Skeletal muscle satellite cell (primary cell): ENCODE measurements around the gene NTSR1.

Experiments
- H3K27me3 ChIP-seq: 2 replicates; pipeline ENCODE4 v1.7.0; 2013; ENCODE audit warnings: low read length; ENCODE audit not compliant: control insufficient read depth, insufficient read depth
- H3K36me3 ChIP-seq: 2 replicates; pipeline ENCODE4 v1.7.0; 2013; ENCODE audit warnings: mild to moderate bottlenecking, control low read depth, low read length; ENCODE audit not compliant: insufficient read depth
- H3K4me1 ChIP-seq: 2 replicates; pipeline ENCODE4 v1.7.0; 2013; ENCODE audit warnings: low read length; ENCODE audit not compliant: control insufficient read depth, insufficient read depth
- H3K4me2 ChIP-seq: 2 replicates; pipeline ENCODE4 v1.7.0; 2013; ENCODE audit warnings: mild to moderate bottlenecking, low read length
- H3K4me3 ChIP-seq: 2 replicates; pipeline ENCODE4 v1.7.0; 2013; ENCODE audit warnings: low read length
- H3K9ac ChIP-seq: 2 replicates; pipeline ENCODE4 v1.7.0; 2013; ENCODE audit warnings: mild to moderate bottlenecking, low read depth, low read length, moderate library complexity
- H3K9me3 ChIP-seq: replicated peaks from 2 replicates; pipeline ENCODE4 v1.7.0; 2013; ENCODE audit warnings: mild to moderate bottlenecking, control low read depth, low read length

NTSR1 gene

DNA sequence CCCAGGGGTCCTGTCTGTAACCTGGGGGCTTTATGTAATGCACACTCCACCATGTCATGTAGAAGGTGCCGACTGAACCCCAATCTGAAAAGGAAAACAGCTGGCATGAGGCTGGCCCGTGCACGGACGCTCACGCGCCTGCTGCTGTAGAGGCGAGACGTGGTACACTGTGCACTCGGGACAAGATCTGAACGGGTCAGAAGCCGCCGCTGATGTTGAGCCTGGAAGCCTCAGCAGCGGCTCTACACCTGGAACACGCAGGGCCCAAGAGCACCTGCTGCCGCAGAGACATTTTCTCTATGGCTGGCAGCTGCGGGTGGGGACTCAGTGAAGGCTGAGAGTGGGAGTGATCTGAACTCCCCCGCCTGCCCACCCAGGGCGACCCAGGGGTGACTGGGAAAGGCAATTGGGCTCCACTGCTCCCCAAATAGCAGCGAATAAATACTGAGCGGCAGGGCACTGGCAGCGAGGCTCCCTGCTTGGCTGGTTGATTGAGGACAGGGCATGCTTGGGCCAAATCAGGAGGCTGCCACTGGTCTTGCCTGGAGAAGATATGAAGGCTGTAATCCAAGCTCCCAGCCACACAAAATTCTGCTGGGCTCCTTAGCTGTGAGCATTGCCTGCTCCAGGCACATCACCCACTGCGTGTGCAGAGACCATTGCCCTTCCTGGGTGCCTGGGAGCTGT lies 93.5 kb downstream of the NTSR1 start:
- H3K4me1 ChIP-seq = peaks cover 24% of the 10 kb centered on the region
- no peaks in the 10 kb centered on the region for H3K27me3 ChIP-seq
- no peak overlapping the region for H3K4me2 ChIP-seq
- H3K36me3 ChIP-seq = peaks cover 38% of the 10 kb centered on the region
- H3K4me3 ChIP-seq = no peak overlapping the region
- H3K9ac ChIP-seq = no peak overlapping the region
- H3K9me3 ChIP-seq = no peaks in the 10 kb centered on the region

DNA sequence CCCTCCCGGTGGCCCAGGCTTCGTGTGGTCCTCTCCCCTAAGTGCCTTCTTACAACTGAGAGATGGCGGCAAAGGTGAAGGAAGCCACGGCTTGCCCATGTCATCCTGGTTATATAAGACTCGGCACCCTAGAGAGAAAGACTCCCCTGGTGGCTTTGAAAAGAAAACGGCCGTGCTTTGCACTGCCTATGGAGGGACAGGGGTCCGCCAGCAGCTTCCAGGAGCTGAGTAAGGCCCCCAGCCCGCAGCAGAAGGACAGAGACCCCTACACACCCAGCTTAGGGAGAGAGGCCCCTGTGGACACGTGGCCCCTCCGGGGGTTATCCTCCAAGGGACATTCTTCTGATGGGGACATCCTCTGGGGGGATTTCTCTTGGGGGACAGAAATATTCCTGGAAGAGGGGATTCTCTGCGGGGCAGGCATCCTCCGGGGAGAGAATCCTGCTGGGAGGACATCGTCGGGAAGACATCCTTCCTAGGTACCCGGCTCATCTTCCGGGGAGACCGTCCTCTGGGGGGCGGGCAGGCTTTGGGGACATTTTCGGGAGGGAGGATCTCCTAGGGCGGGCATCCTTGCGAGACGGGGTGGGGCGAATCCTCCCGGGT lies 95.5 kb downstream of the NTSR1 start:
- peak overlapping the region; percentile 60 for H3K4me2 ChIP-seq
- peaks cover 19% of the 10 kb centered on the region for H3K4me1 ChIP-seq
- H3K9ac ChIP-seq = peak overlapping the region; percentile 14
- no peaks in the 10 kb centered on the region for H3K9me3 ChIP-seq
- H3K4me3 ChIP-seq = peak overlapping the region; percentile 64
- no peaks in the 10 kb centered on the region for H3K27me3 ChIP-seq
- H3K36me3 ChIP-seq = peaks cover 37% of the 10 kb centered on the region

DNA sequence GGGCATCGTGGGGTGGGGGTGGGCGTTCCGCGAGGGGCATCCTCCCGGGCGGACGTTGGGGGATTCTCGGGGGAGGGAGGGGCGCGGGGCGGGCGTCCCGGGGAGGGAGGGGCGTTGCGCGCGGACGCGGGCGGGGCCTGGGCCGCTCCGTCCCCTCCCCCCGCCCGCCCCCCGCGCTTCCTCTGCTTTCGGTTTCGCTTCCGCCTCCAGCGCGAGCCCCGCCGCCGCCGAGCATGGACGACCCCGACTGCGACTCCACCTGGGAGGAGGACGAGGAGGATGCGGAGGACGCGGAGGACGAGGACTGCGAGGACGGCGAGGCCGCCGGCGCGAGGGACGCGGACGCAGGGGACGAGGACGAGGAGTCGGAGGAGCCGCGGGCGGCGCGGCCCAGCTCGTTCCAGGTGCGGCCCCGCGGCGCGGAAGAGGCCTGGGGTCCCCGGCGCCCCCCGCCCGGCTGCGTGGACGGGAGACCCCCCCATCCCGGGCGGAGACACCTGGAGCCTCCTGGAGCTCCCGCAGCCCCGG lies 96.1 kb downstream of the NTSR1 start, which contains the start of gene OGFR:
Gene OGFR, plus strand, starts transcription at position 209 of the 528 bp plus-strand sequence. Its CDS starts 25 bp downstream, at position 234.
- Histone ChIP-seq H3K4me1 (peaks cover 17% of the 10 kb centered on the region), H3K36me3 (peaks cover 39% of the 10 kb centered on the region), H3K27me3 (no peaks in the 10 kb centered on the region), H3K9me3 (no peaks in the 10 kb centered on the region), H3K9ac (peak within 1 kb of the TSS; percentile 87), H3K4me3 (peak within 1 kb of the TSS; percentile 99), H3K4me2 (peak within 1 kb of the TSS; percentile 98)

DNA sequence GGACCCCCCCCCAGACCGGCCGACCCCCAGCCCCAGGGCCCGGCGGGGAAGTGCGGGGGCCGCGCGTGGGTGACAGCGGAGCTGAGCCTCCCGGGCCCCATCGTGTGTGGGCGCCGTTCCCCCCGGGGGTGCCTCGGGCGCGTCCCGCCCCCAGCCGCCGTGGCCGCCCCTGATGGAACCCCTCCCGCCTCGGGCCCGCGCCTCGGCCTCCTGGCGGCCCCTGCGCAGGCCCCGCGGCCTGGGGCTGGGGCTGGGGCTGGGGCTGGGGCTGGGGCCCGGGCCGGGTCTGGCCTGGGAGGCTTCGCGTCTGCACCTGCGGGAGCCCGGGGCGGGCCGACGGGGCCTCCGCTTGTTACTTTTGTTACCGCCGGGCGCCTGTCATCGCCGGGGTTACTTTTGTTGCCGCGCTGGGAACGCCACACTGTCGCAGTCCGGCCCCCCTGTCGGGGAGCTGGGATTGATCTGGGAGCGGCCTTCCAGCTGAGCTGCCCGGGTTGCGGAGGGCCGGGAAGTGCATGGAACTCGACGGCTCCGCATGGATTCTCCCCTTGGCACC lies 96.6 kb downstream of the NTSR1 start:
- H3K4me1 ChIP-seq = peaks cover 13% of the 10 kb centered on the region

DNA sequence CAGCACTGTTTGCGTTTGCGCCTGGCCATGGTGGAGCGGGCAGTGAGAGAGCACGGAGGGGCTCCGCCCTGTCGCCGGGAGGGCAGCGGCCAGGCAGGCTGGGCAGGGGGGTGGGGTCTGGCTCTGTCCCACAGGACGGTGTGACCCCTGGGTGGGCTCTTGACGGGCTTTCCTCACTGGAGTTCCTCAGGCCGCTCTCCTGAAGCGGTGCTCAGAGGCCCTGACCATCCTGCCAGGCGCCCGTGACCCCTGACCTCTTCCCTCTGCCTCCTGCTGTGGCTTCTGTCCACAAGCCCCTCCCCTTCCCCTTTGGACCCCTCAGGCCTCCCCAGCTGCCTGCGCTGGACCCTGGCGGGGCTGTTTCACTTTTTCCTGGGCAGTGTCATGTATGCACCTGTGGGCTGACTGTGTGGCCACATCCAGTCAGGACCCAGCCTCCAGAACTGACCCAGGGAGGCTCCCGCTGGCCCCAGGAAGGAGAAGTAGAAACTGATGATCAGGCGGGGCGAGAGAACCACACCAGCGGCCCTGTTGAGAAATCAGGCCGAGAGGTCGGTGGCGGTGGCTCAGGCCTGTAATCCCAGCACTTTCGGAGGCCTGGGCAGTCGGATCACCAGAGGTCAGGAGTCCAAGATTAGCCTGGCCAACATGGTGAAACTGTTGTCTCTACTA lies 97.2 kb downstream of the NTSR1 start:
- peak overlapping the region; percentile 99 for H3K4me3 ChIP-seq
- H3K9me3 ChIP-seq = no peaks in the 10 kb centered on the region
- H3K4me1 ChIP-seq = peaks cover 13% of the 10 kb centered on the region
- no peaks in the 10 kb centered on the region for H3K27me3 ChIP-seq
- H3K4me2 ChIP-seq = peak overlapping the region; percentile 98
- H3K36me3 ChIP-seq = peaks cover 39% of the 10 kb centered on the region
- peak overlapping the region; percentile 87 for H3K9ac ChIP-seq

More for the DNA sequence above, 96.6 kb downstream of the NTSR1 start:
- H3K27me3 ChIP-seq = no peaks in the 10 kb centered on the region
- peak overlapping the region; percentile 98 for H3K4me2 ChIP-seq
- no peaks in the 10 kb centered on the region for H3K9me3 ChIP-seq
- H3K4me3 ChIP-seq = peak overlapping the region; percentile 99
- peak overlapping the region; percentile 87 for H3K9ac ChIP-seq
- peaks cover 39% of the 10 kb centered on the region for H3K36me3 ChIP-seq

DNA sequence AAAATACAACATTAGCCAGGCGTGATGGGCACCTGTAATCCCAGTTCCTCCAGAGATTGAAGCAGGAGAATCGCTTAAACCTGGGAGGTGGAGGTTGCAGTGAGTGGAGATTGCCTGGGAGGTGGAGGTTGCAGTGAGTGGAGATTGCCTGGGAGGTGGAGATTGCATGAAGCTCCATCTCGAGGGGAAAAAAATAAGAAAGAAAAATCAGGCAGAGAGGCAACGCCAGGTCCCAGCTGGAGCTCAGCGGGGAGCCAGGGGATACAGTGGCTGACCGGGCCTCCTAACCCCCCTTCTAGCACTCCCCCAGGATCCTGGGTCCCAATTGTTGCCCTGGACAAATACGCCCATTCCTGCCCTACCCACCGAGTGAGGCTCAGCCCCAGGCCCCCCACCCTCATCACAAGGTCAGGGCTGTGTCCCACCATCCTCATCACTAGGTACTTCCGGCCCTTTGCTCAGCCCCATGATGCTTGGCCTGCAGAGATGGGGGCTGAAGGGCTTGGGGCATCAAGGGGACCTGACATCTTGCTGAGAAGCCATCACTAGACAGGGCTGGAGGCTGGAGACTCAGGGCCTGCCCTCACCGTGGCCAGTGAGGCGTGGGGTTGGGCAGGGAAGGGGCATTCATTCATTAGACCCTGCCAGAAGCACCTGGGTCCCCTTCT lies 97.9 kb downstream of the NTSR1 start:
- H3K9ac ChIP-seq = peak overlapping the region; percentile 87
- peak overlapping the region; percentile 99 for H3K4me3 ChIP-seq
- H3K27me3 ChIP-seq = no peaks in the 10 kb centered on the region
- H3K4me1 ChIP-seq = peaks cover 13% of the 10 kb centered on the region
- no peaks in the 10 kb centered on the region for H3K9me3 ChIP-seq
- peak overlapping the region; percentile 98 for H3K4me2 ChIP-seq
- peaks cover 41% of the 10 kb centered on the region for H3K36me3 ChIP-seq

DNA sequence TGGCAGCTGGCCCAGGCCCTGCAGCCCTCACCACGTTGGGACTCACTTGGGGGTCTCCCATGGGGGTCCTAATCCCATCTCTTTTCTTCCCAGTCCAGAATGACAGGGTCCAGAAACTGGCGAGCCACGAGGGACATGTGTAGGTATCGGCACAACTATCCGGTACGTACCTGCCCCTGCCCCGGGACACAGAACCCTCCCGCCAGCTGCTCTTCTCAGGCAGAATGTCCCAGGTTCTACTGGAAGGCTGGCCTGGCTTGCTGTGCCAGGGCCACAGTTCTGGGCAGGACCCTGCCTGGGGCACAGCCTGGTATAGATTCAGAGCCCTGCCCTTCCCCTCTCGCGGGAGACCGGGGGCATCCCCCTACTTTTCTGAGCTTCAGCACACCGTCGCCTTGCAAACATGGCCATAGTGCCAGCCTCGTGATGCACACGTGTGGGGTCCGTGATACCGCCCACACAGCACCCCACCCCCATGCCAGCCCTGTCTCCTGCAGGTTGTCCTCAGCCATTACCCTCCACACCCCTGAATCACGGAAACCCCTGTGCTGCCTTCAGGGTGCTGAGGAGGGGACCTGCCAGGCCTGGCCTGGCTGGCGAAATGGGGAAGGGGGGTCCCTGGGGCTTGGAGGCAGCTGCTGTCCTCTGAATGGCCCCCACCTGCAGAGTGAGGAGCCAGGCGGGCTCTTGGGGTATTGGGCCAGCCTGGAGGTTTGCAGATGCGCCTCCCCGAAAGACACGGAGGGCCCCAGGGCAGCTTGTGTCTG lies 99.0 kb downstream of the NTSR1 start:
- H3K9ac ChIP-seq = no peak overlapping the region
- no peaks in the 10 kb centered on the region for H3K27me3 ChIP-seq
- H3K9me3 ChIP-seq = no peaks in the 10 kb centered on the region
- H3K4me2 ChIP-seq = no peak overlapping the region
- no peak overlapping the region for H3K4me3 ChIP-seq
- H3K36me3 ChIP-seq = peaks cover 49% of the 10 kb centered on the region
- peaks cover 13% of the 10 kb centered on the region for H3K4me1 ChIP-seq

DNA sequence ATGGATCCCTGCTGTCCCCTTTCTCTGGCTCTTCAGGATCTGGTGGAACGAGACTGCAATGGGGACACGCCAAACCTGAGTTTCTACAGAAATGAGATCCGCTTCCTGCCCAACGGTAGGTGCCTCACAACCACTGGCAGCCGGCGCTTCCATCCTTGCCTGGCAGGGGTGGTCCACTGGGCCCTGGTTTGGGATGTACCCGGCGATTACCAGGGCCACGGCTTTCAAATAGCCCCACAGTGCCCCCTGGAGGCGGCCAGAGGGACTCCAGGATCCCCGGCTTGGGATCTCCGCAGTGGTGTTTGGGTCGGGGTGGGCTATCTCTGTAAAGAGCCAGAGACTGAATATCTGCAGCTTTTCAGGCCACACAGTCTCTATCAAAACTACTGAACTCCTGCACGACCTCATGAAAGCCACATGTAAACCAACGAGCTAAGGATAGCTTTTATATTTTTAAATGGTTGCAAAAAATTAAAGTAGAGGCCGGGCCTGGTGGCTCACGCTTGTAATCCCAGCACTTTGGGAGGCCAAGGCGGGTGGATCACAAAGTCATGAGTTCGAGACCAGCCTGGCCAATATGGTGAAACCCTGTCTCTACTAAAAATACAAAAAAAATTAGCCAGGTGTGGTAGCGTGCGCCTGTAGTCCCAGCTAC lies 99.7 kb downstream of the NTSR1 start:
- Histone ChIP-seq H3K27me3 (no peaks in the 10 kb centered on the region), H3K4me3 (no peak overlapping the region), H3K9ac (no peak overlapping the region), H3K36me3 (peaks cover 51% of the 10 kb centered on the region), H3K9me3 (no peaks in the 10 kb centered on the region), H3K4me1 (peaks cover 13% of the 10 kb centered on the region), H3K4me2 (no peak overlapping the region)

DNA sequence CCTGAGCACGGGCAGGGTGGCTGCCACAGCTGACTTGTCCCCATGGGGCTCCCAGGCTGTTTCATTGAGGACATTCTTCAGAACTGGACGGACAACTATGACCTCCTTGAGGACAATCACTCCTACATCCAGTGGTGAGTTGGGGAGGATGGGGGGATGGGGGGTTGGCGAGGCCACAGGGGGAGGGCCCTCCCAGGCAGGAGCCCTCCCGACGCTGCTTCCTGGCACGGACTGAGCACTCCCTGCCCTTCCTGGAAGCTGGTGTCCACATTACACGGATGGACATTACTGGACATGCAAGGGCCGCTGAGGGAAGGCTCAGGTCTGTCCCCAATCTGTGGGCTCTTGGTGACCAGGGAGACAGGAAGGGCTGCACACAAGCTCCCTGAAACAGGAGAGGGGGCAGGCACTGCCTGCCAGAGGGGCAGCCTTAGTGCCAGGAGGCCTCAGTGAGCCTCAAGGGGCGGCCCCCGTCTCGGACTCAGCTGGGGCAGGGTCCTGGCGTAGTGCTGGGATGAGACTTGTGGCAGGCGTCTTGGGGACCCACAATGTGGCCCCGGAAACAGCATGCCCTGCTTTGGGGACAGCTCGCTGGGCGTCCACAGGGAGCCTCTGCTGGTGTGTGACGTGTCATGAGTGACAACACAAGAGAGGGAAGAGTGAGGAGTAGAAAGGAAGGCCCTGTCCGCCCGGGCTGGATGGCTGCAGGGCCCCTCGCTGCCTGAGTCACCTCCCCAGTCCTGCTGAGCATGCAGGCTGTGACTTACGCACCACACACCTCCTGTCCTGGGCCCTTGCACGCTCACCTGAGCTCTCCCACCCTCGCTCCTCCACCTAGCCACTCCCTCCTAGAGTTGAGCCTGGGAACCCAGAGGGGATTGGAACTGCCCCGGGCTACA lies 101.1 kb downstream of the NTSR1 start:
- no peak overlapping the region for H3K4me2 ChIP-seq
- H3K9me3 ChIP-seq = no peaks in the 10 kb centered on the region
- peaks cover 13% of the 10 kb centered on the region for H3K4me1 ChIP-seq
- peaks cover 1% of the 10 kb centered on the region for H3K27me3 ChIP-seq
- H3K9ac ChIP-seq = no peak overlapping the region
- peaks cover 59% of the 10 kb centered on the region for H3K36me3 ChIP-seq
- no peak overlapping the region for H3K4me3 ChIP-seq
